Mononuclear cell (primary cell): ENCODE results near the gene SLC16A11. TPM values are rescaled to one million over a fixed set of nuclear protein-coding genes. Genes with fewer than 3 reads are reported as not detected.
"Not testable (repeated sequence)": the region's sequence is repeated elsewhere in the genome, so short reads cannot be mapped to it uniquely, and the experiment has no call there.

Experiments
- H3K27me3 ChIP-seq: 2 replicates; pipeline ENCODE4 v1.6.0; 2011; ENCODE audit warnings: low read length, control low read depth; ENCODE audit not compliant: insufficient read depth
- H3K4me1 ChIP-seq: 2 replicates; pipeline ENCODE4 v1.5.1; 2011; ENCODE audit warnings: mild to moderate bottlenecking, low read length, control low read depth; ENCODE audit not compliant: insufficient read depth
- H3K4me3 ChIP-seq: 2 replicates; pipeline ENCODE4 v1.5.1; 2011; ENCODE audit warnings: mild to moderate bottlenecking, low read length, moderate library complexity
- H3K9me3 ChIP-seq: 2 replicates; pipeline ENCODE4 v1.5.1; 2011; ENCODE audit warnings: low read depth, mild to moderate bottlenecking, control low read depth, low read length
- total RNA-seq: library from RNA; depleted of rRNA; stranded (reverse); fragments of >200 nt; gene quantifications from one replicate; pipeline ENCODE4 v1.2.3, GENCODE V29; 2012

Gene SLC16A11
- total RNA-seq, 1 donor, result 0.63 TPM

GRCh38 chr17:6994118-6994598 lies 49.7 kb downstream of the SLC16A11 start:
- no peak overlapping the region for H3K4me3 ChIP-seq
- no peaks in the 10 kb centered on the region for H3K9me3 ChIP-seq
- H3K4me1 ChIP-seq, result no peaks in the 10 kb centered on the region
- H3K27me3 ChIP-seq, result no peaks in the 10 kb centered on the region

GRCh38 chr17:6993613-6994056 lies 50.3 kb downstream of the SLC16A11 start:
- not testable (repeated sequence) for H3K27me3 ChIP-seq, H3K4me1 ChIP-seq, H3K9me3 ChIP-seq, H3K4me3 ChIP-seq

Other genes with a start within 250 kb of the SLC16A11 start
- not detected for gene TEKT1, start 212.4 kb downstream of the SLC16A11 start, total RNA-seq
- gene ALOX12, start 48.0 kb downstream of the SLC16A11 start, total RNA-seq, result 4.4 TPM
- 76.8 TPM for gene RNASEK, start 31.5 kb downstream of the SLC16A11 start, total RNA-seq
- not detected for gene BCL6B, start 21.0 kb downstream of the SLC16A11 start, total RNA-seq
- gene SLC16A13, start 8.1 kb downstream of the SLC16A11 start, total RNA-seq, result 0.42 TPM
- 8.6 TPM for gene CLEC10A, start 36.2 kb upstream of the SLC16A11 start, total RNA-seq
- gene ASGR2, start 70.7 kb upstream of the SLC16A11 start, total RNA-seq, result 12.9 TPM
- 4.6 TPM for gene ASGR1, start 135.3 kb upstream of the SLC16A11 start, total RNA-seq
- 9.0 TPM for gene DLG4, start 175.7 kb upstream of the SLC16A11 start, total RNA-seq
- 143 TPM for gene ACADVL, start 175.8 kb upstream of the SLC16A11 start, total RNA-seq
- 23.1 TPM for gene DVL2, start 190.4 kb upstream of the SLC16A11 start, total RNA-seq
- 6.5 TPM for gene PHF23, start 195.4 kb upstream of the SLC16A11 start, total RNA-seq
- gene GABARAP, start 198.4 kb upstream of the SLC16A11 start, total RNA-seq, result 396 TPM
- gene CTDNEP1, start 207.6 kb upstream of the SLC16A11 start, total RNA-seq, result 38.8 TPM
- 14.4 TPM for gene ELP5, start 208.1 kb upstream of the SLC16A11 start, total RNA-seq
- 0.10 TPM for gene CLDN7, start 218.4 kb upstream of the SLC16A11 start, total RNA-seq
- gene SLC2A4, start 237.6 kb upstream of the SLC16A11 start, total RNA-seq, result not detected